NCI-H1930 (cell line): ENCODE measurements around the gene ARL14EP.

Source experiments
- DNase-seq, 2 experiments: peaks; one replicate each; lab custom pipeline; 2025; lab: John Stamatoyannopoulos, UW

Gene ARL14EP

GRCh38 chr11:30326906-30327305, 4.0 kb downstream of the ARL14EP start:
- DNase-seq: no peak

- DNase-seq: no peak
Measured at GRCh38 chr11:30328681-30329080, 5.8 kb downstream of the ARL14EP start.

DNA sequence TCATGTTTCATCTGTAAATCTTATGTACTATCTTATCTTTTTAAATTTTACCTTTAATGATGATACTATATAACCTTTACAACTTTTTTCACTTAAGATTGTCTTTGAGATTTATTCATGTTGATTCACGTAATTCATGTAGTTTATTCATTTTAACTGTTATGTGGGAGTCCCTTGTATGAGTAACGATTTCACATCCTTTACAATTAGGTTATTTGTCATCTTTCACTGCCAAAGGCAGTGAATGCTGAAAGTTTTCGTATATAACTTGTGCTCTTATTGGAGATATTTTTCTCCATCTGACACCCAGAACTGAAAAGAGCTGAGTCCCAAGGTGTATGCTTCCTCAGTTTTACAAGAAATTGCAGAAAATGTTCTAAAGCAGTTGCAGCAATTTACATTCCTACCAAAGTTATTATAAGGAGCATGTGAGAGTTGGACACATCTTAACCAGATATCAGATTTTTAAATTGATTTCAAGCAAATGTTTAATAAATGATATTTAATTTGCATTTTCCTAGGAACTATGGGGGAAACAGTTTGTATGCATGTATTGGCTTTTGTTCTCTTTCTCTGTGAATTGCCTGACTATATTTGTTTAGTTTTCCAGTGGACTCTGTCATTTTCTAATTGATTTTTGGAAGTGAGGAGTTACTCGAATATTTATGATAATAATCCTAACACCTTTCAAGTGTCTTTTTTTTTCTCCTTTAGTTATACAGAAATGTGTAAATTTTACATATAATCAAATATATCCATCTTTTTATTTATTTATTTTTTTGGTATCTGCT, 6.4 kb downstream of the ARL14EP start:
- no peak for DNase-seq

- no peak for DNase-seq
Measured at GRCh38 chr11:30333405-30333804, 10.5 kb downstream of the ARL14EP start.

- DNase-seq: no peak
Measured at GRCh38 chr11:30342736-30343166, 19.8 kb downstream of the ARL14EP start.

GRCh38 chr11:30344085-30344484, 21.2 kb downstream of the ARL14EP start:
- no peak for DNase-seq

- DNase-seq: no peak
Measured at GRCh38 chr11:30345644-30346043, 22.7 kb downstream of the ARL14EP start.

DNA sequence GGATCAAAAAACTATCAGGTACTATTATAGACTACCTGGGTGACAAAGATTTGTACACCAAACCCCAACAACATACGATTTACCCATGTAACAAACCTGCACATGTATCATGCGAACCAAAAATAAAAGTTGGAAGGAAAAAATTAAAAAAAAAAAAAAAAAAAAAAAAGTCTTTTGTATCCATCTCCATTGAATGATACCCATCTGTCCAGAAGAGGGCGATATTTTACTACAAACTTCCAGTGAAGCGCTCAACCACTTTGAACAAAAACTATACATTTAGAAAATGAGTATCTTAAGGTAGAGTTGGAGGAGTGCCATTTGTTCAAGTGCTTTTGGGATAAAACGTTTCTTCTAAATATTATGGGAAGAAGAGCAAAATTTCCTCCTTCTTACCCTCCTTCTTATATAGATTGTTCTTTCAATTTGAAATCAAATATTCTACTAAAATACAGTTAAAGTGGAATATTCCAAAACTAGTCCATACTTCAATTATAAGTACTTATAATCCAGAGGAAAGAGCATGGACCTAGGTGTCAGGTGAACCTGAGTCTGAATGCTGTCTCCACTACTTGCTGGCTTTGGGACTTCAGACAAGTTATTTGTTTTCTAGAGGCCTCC, 23.3 kb downstream of the ARL14EP start:
- peak; percentile 21 to 46 for DNase-seq

DNA sequence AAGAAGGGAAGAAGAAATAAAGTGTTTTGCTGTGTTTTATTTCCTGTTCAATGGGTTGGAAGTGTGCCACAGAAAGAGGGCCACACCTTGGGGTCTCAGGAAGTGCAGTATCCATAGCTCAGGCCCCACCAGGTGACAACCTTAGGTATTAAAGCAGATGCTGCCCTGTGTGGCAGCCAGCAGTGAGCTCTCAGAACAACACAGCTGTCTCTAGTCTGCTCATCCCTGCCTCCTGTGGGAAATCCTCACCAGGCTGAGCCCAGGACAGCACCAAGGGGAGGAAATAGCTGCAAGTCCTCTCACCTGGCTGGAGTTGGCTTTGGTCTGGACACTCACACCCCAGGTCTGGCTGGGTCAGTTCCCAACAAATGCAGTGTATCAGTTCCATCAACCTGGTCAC, 25.1 kb downstream of the ARL14EP start:
- no peak for DNase-seq

DNA sequence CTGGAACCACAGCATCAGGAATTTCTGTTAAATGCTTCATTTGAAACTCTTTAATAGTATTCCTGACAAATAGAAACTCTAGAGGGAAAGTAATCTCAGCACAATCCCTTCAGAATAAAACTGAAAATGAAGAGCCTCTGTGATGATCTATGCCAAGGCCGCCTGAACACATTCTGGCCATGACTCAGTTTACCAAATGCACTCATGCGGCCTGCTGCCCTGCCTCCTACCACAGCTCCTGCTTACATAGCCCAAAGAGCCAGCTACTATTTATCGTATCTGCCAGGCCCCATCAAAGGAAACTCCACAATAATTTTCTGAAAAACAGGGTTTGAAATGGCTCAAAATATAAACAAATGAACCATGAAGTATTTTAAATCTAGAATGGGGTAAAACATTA, 27.0 kb downstream of the ARL14EP start:
- no peak for DNase-seq

DNA sequence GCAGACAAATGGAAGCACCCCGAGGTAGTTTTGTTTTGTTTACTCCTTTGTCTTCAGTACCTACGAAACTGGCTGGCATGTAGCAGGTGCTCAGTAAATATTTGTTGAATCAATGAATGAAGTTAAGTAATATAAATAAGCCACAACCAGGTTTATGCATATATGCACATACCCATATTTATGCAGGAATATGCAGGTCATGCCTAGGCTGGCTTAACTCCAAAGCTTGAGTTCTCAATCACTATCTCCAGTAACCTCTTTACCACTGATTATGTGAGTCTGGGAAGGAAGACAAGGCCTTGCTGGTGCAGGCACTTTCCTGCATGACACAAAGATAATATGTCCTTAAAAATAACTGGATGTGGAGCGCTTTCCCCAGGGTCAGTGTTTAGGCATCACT, 27.5 kb downstream of the ARL14EP start:
- DNase-seq: no peak

GRCh38 chr11:30351061-30351460, 28.2 kb downstream of the ARL14EP start:
- no peak for DNase-seq

- DNase-seq: no peak
Measured at GRCh38 chr11:30356391-30356790, 33.5 kb downstream of the ARL14EP start.

DNA sequence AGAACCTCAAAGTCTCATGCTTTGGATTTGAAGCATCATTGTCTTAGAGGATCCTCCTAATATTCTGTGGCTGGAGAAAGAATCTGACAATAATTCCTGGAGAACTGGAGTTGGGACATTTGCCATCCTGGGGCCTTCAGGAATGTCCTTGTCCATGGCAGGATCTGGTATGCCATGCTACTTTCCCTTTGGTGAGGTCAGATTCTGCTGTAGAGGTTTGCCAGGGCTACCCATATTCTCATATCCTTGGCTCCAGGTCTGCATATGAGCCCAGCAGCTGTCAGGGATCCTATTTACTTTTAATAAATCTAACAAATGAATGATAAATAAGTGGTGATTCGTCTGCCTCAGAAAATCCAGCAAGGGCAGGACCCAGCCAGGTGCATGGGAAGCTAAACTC, 35.0 kb downstream of the ARL14EP start:
- DNase-seq: no peak

GRCh38 chr11:30358536-30358935, 35.6 kb downstream of the ARL14EP start:
- no peak for DNase-seq

GRCh38 chr11:30360741-30361140, 37.8 kb downstream of the ARL14EP start:
- DNase-seq: no peak

GRCh38 chr11:30364139-30364836, 41.4 kb downstream of the ARL14EP start:
- DNase-seq: no peak

- DNase-seq: no peak
Measured at GRCh38 chr11:30364837-30365482, 42.1 kb downstream of the ARL14EP start.

- no peak for DNase-seq
Measured at GRCh38 chr11:30365793-30366517, 43.1 kb downstream of the ARL14EP start.

- DNase-seq: no peak
Measured at GRCh38 chr11:30368394-30368793, 45.5 kb downstream of the ARL14EP start.

DNA sequence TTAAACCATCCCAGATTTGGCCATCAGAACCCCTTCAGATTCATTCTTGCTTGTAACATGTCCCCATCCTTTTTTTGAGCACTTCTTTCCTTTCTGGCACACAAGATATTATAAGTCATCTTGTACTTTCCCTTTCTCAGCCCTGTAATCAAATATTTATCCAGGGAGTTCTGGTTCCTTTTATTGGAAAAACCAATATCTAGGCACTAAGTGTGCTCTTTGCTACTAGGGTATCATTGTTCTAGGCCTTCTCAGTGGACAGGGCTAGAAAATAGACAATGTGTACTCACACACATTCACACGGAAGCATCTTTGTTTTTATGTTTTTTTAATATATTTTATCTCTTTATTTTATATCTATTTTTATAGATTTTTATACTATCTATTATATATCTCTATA, 47.3 kb downstream of the ARL14EP start:
- no peak for DNase-seq

GRCh38 chr11:30377347-30377746, 54.4 kb downstream of the ARL14EP start:
- no peak for DNase-seq
